HepG2 (cell line): ENCODE data around the gene CAGE1. TPM values are rescaled to one million over a fixed set of nuclear protein-coding genes. Genes with fewer than 3 reads are reported as not detected.

Source experiments
- ELF1 ChIP-seq: sonication (generic); formaldehyde crosslinking; IDR thresholded peaks from 2 replicates; pipeline ENCODE4 v1.4.0; 2020; ENCODE audit warnings: missing genetic modification reagents
- MED8 ChIP-seq: sonication (generic); formaldehyde crosslinking; IDR thresholded peaks from 2 replicates; pipeline ENCODE4 v1.8.1; 2023; ENCODE audit warnings: mild to moderate bottlenecking, missing genetic modification reagents; ENCODE audit not compliant: insufficient replicate concordance
- MTF2 ChIP-seq: sonication (generic); formaldehyde crosslinking; IDR thresholded peaks from 2 replicates; pipeline ENCODE4 v1.5.0; 2020; ENCODE audit warnings: missing genetic modification reagents, borderline replicate concordance
- NFYC ChIP-seq: IDR thresholded peaks from 2 replicates; pipeline ENCODE4 v1.6.1; 2016; ENCODE audit warnings: missing genetic modification reagents, missing compliant biosample characterization
- PCBP1 ChIP-seq: fragments of 200-400 bp; formaldehyde crosslinking; IDR thresholded peaks from 2 replicates; pipeline ENCODE4 v1.6.1; 2017; ENCODE audit warnings: mild to moderate bottlenecking, low read depth, low read length, borderline replicate concordance
- PRPF4 ChIP-seq: fragments of 200-400 bp; formaldehyde crosslinking; IDR thresholded peaks from 2 replicates; pipeline ENCODE4 v1.6.1; 2016; ENCODE audit warnings: low read length, low read depth; ENCODE audit not compliant: poor library complexity, severe bottlenecking
- TARDBP ChIP-seq: sonication (generic); formaldehyde crosslinking; IDR thresholded peaks from 2 replicates; pipeline ENCODE4 v1.8.0; 2022; ENCODE audit warnings: mild to moderate bottlenecking, missing genetic modification reagents
- TOPORS ChIP-seq: sonication (generic); formaldehyde crosslinking; IDR thresholded peaks from 2 replicates; pipeline ENCODE4 v1.8.0; 2023; ENCODE audit warnings: mild to moderate bottlenecking, missing genetic modification reagents
- ZNF331 ChIP-seq: sonication (generic); formaldehyde crosslinking; IDR thresholded peaks from 2 replicates; pipeline ENCODE4 v1.4.0; 2020; ENCODE audit warnings: missing genetic modification reagents
- ZNF510 ChIP-seq: sonication (generic); formaldehyde crosslinking; IDR thresholded peaks from 2 replicates; pipeline ENCODE4 v1.4.0; 2020; ENCODE audit warnings: low read depth, mild to moderate bottlenecking, missing genetic modification reagents
- ZNF776 ChIP-seq: sonication (generic); formaldehyde crosslinking; IDR thresholded peaks from 2 replicates; pipeline ENCODE4 v1.4.0; 2020; ENCODE audit warnings: mild to moderate bottlenecking, missing genetic modification reagents
- ZSCAN9 ChIP-seq: IDR thresholded peaks from 2 replicates; pipeline ENCODE4 v1.6.1; 2016; ENCODE audit warnings: borderline replicate concordance
- polyA plus RNA-seq, 8 experiments: library from polyadenylated mRNA; depleted of rRNA in 3 of 8; stranded (reverse) in 7 of 8; unstranded in 1 of 8; fragments of >200 nt; fragmentation: Illumina TruSeq in 4 of 8; extraction: Trizol in 4 of 8; gene quantifications; 2 replicates each; pipeline versions ENCODE4 v1.2.1 to v1.2.3, GENCODE V29; 2011 to 2016; ENCODE audit warnings: low read depth in 4 of 8, missing spikeins in 1 of 8, mixed read lengths in 1 of 8; ENCODE audit not compliant: insufficient read depth in 1 of 8
- total RNA-seq, 5 experiments: library from RNA; depleted of rRNA; stranded (reverse); fragments of >200 nt; fragmentation: Illumina TruSeq; extraction: Trizol; gene quantifications; 2 replicates each; pipeline ENCODE4 v1.2.3, GENCODE V29; 2016; ENCODE audit warnings: low read depth in 1 of 5
- TF ChIP-seq, protein P1 (sequence below), 2 experiments: sonication (generic) in 1 of 2; formaldehyde crosslinking in 1 of 2; IDR thresholded peaks; 2 replicates each; pipeline versions ENCODE4 v1.5.1 to v1.6.1; 2011 to 2020; ENCODE audit warnings: borderline replicate concordance in 1 of 2, low read depth in 1 of 2, low read length in 1 of 2, mild to moderate bottlenecking in 1 of 2, missing genetic modification reagents in 1 of 2, moderate library complexity in 1 of 2
- TF ChIP-seq, protein P2 (sequence below): sonication (generic); formaldehyde crosslinking; IDR thresholded peaks from 2 replicates; pipeline ENCODE4 v1.4.0; 2020; ENCODE audit warnings: missing genetic modification reagents
- TF ChIP-seq, protein P3 (sequence below): IDR thresholded peaks from 2 replicates; pipeline ENCODE4 v1.6.1; 2016; ENCODE audit warnings: low read depth, missing genetic modification reagents, missing compliant biosample characterization
- TF ChIP-seq, protein P4 (sequence below): sonication (generic); formaldehyde crosslinking; IDR thresholded peaks from 2 replicates; pipeline ENCODE4 v1.4.0; 2020; ENCODE audit warnings: missing genetic modification reagents, mild to moderate bottlenecking, borderline replicate concordance

CAGE1 gene
- total and polyA plus RNA-seq, 2 of the 13 experiments (the other 11 are each of a cell fraction or from before 2014, with no cell fraction given): 0.03 to 0.15 TPM

DNA sequence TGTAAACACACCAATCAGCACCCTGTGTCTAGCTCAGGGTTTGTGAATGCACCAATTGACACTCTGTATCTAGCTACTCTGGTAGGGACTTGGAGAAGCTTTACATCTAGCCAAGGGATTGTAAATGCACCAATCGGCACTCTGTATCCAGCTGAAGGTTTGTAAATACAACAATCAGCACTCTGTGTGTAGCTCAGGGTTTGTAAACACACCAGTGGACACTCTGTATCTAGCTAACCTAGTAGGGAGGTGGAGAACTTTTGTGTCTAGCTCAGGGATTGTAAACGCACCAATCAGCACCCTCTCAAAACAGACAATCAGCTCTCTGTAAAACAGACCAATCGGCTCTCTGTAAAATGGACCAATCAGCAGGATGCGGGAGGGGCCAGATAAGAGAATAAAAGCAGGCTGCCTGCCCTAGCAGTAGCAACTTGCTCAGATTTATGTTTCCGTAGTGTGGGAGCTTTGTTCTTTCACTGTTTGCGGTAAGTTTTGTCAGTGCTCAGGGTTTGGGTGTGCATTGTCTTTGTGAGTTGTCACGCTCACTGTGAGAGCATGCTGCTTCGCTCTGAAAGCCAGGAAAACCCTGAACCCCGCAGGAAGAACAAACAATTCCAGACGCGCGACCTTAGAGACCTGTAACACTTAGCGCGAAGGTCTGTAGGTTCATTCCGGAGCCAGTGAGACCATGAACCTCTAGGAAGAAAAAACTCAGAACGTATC, 37.1 kb upstream of the CAGE1 start (continued):
- TF ChIP-seq, protein P1, sequence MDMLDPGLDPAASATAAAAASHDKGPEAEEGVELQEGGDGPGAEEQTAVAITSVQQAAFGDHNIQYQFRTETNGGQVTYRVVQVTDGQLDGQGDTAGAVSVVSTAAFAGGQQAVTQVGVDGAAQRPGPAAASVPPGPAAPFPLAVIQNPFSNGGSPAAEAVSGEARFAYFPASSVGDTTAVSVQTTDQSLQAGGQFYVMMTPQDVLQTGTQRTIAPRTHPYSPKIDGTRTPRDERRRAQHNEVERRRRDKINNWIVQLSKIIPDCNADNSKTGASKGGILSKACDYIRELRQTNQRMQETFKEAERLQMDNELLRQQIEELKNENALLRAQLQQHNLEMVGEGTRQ (IDR thresholded peaks at IDR 0.05; ENCODE audit: low read depth, low read length): no peak
- TF ChIP-seq, protein P1 (CRISPR knock-in tag; IDR thresholded peaks at IDR 0.05; ENCODE audit: borderline replicate concordance): no peak
- TF ChIP-seq ZNF510 (CRISPR knock-in tag) (peak; percentile 58; the same call in 1 of the 2 replicates), ZNF331 (CRISPR knock-in tag) (0 out of 2 replicates have a peak, but pooled peaks have one; percentile 45), ZSCAN9 (CRISPR knock-in tag) (no peak), NFYC (CRISPR knock-in tag) (peak; percentile 84), TOPORS (CRISPR knock-in tag) (0 out of 2 replicates have a peak, but pooled peaks have one; percentile 52), ZNF776 (CRISPR knock-in tag) (no peak), PCBP1 (no peak), TARDBP (CRISPR knock-in tag) (peak; percentile 66; the same call in 1 of the 2 replicates), MED8 (CRISPR knock-in tag) (no peak), MTF2 (CRISPR knock-in tag) (no peak), ELF1 (CRISPR knock-in tag) (no peak), PRPF4 (no peak)
- TF ChIP-seq, protein P2, sequence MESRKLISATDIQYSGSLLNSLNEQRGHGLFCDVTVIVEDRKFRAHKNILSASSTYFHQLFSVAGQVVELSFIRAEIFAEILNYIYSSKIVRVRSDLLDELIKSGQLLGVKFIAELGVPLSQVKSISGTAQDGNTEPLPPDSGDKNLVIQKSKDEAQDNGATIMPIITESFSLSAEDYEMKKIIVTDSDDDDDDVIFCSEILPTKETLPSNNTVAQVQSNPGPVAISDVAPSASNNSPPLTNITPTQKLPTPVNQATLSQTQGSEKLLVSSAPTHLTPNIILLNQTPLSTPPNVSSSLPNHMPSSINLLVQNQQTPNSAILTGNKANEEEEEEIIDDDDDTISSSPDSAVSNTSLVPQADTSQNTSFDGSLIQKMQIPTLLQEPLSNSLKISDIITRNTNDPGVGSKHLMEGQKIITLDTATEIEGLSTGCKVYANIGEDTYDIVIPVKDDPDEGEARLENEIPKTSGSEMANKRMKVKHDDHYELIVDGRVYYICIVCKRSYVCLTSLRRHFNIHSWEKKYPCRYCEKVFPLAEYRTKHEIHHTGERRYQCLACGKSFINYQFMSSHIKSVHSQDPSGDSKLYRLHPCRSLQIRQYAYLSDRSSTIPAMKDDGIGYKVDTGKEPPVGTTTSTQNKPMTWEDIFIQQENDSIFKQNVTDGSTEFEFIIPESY: 0 out of 2 replicates have a peak, but pooled peaks have one; percentile 37
- TF ChIP-seq, protein P3, sequence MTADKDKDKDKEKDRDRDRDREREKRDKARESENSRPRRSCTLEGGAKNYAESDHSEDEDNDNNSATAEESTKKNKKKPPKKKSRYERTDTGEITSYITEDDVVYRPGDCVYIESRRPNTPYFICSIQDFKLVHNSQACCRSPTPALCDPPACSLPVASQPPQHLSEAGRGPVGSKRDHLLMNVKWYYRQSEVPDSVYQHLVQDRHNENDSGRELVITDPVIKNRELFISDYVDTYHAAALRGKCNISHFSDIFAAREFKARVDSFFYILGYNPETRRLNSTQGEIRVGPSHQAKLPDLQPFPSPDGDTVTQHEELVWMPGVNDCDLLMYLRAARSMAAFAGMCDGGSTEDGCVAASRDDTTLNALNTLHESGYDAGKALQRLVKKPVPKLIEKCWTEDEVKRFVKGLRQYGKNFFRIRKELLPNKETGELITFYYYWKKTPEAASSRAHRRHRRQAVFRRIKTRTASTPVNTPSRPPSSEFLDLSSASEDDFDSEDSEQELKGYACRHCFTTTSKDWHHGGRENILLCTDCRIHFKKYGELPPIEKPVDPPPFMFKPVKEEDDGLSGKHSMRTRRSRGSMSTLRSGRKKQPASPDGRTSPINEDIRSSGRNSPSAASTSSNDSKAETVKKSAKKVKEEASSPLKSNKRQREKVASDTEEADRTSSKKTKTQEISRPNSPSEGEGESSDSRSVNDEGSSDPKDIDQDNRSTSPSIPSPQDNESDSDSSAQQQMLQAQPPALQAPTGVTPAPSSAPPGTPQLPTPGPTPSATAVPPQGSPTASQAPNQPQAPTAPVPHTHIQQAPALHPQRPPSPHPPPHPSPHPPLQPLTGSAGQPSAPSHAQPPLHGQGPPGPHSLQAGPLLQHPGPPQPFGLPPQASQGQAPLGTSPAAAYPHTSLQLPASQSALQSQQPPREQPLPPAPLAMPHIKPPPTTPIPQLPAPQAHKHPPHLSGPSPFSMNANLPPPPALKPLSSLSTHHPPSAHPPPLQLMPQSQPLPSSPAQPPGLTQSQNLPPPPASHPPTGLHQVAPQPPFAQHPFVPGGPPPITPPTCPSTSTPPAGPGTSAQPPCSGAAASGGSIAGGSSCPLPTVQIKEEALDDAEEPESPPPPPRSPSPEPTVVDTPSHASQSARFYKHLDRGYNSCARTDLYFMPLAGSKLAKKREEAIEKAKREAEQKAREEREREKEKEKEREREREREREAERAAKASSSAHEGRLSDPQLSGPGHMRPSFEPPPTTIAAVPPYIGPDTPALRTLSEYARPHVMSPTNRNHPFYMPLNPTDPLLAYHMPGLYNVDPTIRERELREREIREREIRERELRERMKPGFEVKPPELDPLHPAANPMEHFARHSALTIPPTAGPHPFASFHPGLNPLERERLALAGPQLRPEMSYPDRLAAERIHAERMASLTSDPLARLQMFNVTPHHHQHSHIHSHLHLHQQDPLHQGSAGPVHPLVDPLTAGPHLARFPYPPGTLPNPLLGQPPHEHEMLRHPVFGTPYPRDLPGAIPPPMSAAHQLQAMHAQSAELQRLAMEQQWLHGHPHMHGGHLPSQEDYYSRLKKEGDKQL (CRISPR knock-in tag): no peak
- TF ChIP-seq, protein P4, sequence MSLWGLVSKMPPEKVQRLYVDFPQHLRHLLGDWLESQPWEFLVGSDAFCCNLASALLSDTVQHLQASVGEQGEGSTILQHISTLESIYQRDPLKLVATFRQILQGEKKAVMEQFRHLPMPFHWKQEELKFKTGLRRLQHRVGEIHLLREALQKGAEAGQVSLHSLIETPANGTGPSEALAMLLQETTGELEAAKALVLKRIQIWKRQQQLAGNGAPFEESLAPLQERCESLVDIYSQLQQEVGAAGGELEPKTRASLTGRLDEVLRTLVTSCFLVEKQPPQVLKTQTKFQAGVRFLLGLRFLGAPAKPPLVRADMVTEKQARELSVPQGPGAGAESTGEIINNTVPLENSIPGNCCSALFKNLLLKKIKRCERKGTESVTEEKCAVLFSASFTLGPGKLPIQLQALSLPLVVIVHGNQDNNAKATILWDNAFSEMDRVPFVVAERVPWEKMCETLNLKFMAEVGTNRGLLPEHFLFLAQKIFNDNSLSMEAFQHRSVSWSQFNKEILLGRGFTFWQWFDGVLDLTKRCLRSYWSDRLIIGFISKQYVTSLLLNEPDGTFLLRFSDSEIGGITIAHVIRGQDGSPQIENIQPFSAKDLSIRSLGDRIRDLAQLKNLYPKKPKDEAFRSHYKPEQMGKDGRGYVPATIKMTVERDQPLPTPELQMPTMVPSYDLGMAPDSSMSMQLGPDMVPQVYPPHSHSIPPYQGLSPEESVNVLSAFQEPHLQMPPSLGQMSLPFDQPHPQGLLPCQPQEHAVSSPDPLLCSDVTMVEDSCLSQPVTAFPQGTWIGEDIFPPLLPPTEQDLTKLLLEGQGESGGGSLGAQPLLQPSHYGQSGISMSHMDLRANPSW (CRISPR knock-in tag): no peak
